Measurements from ENCODE around the gene EML6. TPM values are rescaled to one million over a fixed set of nuclear protein-coding genes. Genes with fewer than 3 reads are reported as not detected.
"Not testable (repeated sequence)": the region's sequence is repeated elsewhere in the genome, so short reads cannot be mapped to it uniquely, and the experiment has no call there.

Gene EML6
- total RNA-seq, 1 donor from 2014 or later, result 0.39 TPM

GRCh38 chr2:54871457-54872107 is 148.1 kb downstream of the EML6 start:
- H3K9me3 Mint-ChIP-seq, result no peaks in the 10 kb centered on the region
- no peak for DNase-seq (ENCODE audit: low spot score)
- H3K27me3 Mint-ChIP-seq (ENCODE audit: insufficient read depth, low read depth), result no peaks in the 10 kb centered on the region

GRCh38 chr2:54872780-54873179 is 149.3 kb downstream of the EML6 start:
- Mint-ChIP-seq H3K36me3 (no peaks in the 10 kb centered on the region), H3K27me3 (ENCODE audit: insufficient read depth, low read depth) (no peaks in the 10 kb centered on the region), H3K4me1 (peaks cover 3% of the 10 kb centered on the region), H3K4me3 (no peak overlapping the region), H3K27ac (no peak overlapping the region), H3K9me3 (no peaks in the 10 kb centered on the region)
- Histone ChIP-seq H3K27me3 (no peaks in the 10 kb centered on the region), H3K4me1 (no peaks in the 10 kb centered on the region), H3K9me3 (ENCODE audit: low read depth) (no peaks in the 10 kb centered on the region), H3K79me2 (ENCODE audit: low read depth) (no peaks in the 10 kb centered on the region), H3K27ac (no peak overlapping the region), H3K4me3 (no peak overlapping the region), H2AFZ (replicated peaks) (no peak overlapping the region), H3F3A (ENCODE audit: low read depth) (no peaks in the 10 kb centered on the region), H3K4me2 (no peak overlapping the region), H3K36me3 (no peaks in the 10 kb centered on the region), H4K20me1 (ENCODE audit: low read depth) (no peaks in the 10 kb centered on the region), H3K9ac (no peak overlapping the region)
- TF ChIP-seq, protein P1, sequence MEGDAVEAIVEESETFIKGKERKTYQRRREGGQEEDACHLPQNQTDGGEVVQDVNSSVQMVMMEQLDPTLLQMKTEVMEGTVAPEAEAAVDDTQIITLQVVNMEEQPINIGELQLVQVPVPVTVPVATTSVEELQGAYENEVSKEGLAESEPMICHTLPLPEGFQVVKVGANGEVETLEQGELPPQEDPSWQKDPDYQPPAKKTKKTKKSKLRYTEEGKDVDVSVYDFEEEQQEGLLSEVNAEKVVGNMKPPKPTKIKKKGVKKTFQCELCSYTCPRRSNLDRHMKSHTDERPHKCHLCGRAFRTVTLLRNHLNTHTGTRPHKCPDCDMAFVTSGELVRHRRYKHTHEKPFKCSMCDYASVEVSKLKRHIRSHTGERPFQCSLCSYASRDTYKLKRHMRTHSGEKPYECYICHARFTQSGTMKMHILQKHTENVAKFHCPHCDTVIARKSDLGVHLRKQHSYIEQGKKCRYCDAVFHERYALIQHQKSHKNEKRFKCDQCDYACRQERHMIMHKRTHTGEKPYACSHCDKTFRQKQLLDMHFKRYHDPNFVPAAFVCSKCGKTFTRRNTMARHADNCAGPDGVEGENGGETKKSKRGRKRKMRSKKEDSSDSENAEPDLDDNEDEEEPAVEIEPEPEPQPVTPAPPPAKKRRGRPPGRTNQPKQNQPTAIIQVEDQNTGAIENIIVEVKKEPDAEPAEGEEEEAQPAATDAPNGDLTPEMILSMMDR (IDR thresholded peaks at IDR 0.05), result no peak
- TF ChIP-seq EZH2 (IDR thresholded peaks at IDR 0.05) (no peak), EZH2phosphoT487 (IDR thresholded peaks at IDR 0.05) (no peak)
- DNase-seq (ENCODE audit: low spot score), result no peak

More at GRCh38 chr2:54871457-54872107, 148.1 kb downstream of the EML6 start:
- Histone ChIP-seq H3K36me3 (no peaks in the 10 kb centered on the region), H3K4me1 (no peaks in the 10 kb centered on the region), H3K9me3 (ENCODE audit: low read depth) (no peaks in the 10 kb centered on the region), H4K20me1 (ENCODE audit: low read depth) (no peaks in the 10 kb centered on the region), H2AFZ (replicated peaks) (no peak overlapping the region), H3K27ac (no peak overlapping the region), H3K79me2 (ENCODE audit: low read depth) (no peaks in the 10 kb centered on the region), H3K4me2 (no peak overlapping the region), H3K4me3 (no peak overlapping the region), H3F3A (ENCODE audit: low read depth) (no peaks in the 10 kb centered on the region), H3K9ac (no peak overlapping the region), H3K27me3 (no peaks in the 10 kb centered on the region)
- H3K4me3 Mint-ChIP-seq, result no peak overlapping the region
- H3K4me1 Mint-ChIP-seq, result peaks cover 3% of the 10 kb centered on the region
- TF ChIP-seq, protein P1 (IDR thresholded peaks at IDR 0.05), result no peak
- no peak for TF ChIP-seq EZH2 (IDR thresholded peaks at IDR 0.05)
- TF ChIP-seq EZH2phosphoT487 (IDR thresholded peaks at IDR 0.05), result no peak
- H3K27ac Mint-ChIP-seq, result no peak overlapping the region
- no peaks in the 10 kb centered on the region for H3K36me3 Mint-ChIP-seq

GRCh38 chr2:54873236-54873635 is 149.8 kb downstream of the EML6 start:
- not testable (repeated sequence) for H3K9me3 Mint-ChIP-seq; H3K4me1 ChIP-seq; H3K27me3 Mint-ChIP-seq (ENCODE audit: insufficient read depth, low read depth); H3K4me3 ChIP-seq; DNase-seq (ENCODE audit: low spot score); H3K36me3 Mint-ChIP-seq; H3K4me3 Mint-ChIP-seq; H2AFZ ChIP-seq (replicated peaks); H4K20me1 ChIP-seq (ENCODE audit: low read depth); H3K9me3 ChIP-seq (ENCODE audit: low read depth); H3K36me3 ChIP-seq; H3K4me2 ChIP-seq; H3K9ac ChIP-seq; H3K4me1 Mint-ChIP-seq; H3K27ac Mint-ChIP-seq; H3K27ac ChIP-seq; H3K79me2 ChIP-seq (ENCODE audit: low read depth); H3K27me3 ChIP-seq; H3F3A ChIP-seq (ENCODE audit: low read depth)

DNA sequence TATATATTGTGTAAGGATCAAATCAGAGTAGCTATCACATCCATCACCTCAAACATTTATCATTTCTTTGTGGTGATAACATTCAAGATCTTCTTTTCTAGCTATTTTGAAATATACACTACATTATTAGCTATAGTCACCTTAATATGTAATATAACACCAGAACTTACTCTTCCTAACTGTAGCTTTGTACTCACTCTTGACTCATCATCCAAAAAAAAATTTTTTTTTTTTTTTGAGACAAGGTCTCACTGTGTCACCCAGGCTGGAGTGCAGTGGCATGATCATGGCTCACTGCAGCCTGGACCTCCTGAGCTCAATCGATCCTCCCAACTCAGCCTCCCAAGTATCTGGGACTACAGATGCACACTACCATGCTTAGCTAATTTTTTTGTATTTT is 153.3 kb downstream of the EML6 start:
- Histone ChIP-seq H3K27ac (no peak overlapping the region), H3K4me2 (no peak overlapping the region), H3K79me2 (ENCODE audit: low read depth) (no peaks in the 10 kb centered on the region), H3F3A (ENCODE audit: low read depth) (no peaks in the 10 kb centered on the region), H3K4me1 (no peaks in the 10 kb centered on the region), H2AFZ (replicated peaks) (no peak overlapping the region), H3K4me3 (no peak overlapping the region), H3K36me3 (no peaks in the 10 kb centered on the region), H3K9me3 (ENCODE audit: low read depth) (no peaks in the 10 kb centered on the region), H3K9ac (no peak overlapping the region), H3K27me3 (no peaks in the 10 kb centered on the region), H4K20me1 (ENCODE audit: low read depth) (no peaks in the 10 kb centered on the region)
- Mint-ChIP-seq H3K4me1 (peaks cover 10% of the 10 kb centered on the region), H3K4me3 (no peak overlapping the region), H3K36me3 (no peaks in the 10 kb centered on the region), H3K27ac (no peak overlapping the region), H3K9me3 (no peaks in the 10 kb centered on the region), H3K27me3 (ENCODE audit: insufficient read depth, low read depth) (no peaks in the 10 kb centered on the region)
- no peak for TF ChIP-seq EZH2 (IDR thresholded peaks at IDR 0.05)
- TF ChIP-seq, protein P1 (IDR thresholded peaks at IDR 0.05), result no peak
- TF ChIP-seq EZH2phosphoT487 (IDR thresholded peaks at IDR 0.05), result no peak
- no peak for DNase-seq (ENCODE audit: low spot score)
